ENCODE data around the gene C11orf68.
A peak's percentile ranks its signal among the peaks of the same experiment; 100 is the strongest.
"Not testable (repeated sequence)": the region's sequence is repeated elsewhere in the genome, so short reads cannot be mapped to it uniquely, and the experiment has no call there.

The C11orf68 gene

DNA sequence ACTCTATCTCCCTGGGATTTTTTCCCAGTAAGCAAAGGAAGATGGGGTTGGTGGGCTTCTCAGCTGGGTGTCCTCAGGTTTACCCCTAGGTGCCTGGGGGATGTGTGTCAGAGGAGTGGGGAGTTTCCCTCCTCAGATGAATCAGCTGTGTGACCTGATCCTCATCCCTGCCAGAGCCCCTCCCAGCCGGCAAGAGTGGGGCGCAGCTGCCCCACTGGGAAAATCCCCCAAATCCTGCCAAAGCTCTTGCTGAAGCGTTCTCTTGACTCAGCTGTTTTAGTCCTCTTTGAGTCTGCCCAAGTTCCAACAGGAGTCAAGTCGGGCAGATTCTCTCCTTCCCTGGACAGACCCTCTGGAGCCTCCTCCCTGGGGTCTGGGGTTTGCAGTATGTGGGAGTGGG is 6.0 kb downstream of the C11orf68 start:
- DNase-seq (ENCODE audit: low read depth): no peak

DNA sequence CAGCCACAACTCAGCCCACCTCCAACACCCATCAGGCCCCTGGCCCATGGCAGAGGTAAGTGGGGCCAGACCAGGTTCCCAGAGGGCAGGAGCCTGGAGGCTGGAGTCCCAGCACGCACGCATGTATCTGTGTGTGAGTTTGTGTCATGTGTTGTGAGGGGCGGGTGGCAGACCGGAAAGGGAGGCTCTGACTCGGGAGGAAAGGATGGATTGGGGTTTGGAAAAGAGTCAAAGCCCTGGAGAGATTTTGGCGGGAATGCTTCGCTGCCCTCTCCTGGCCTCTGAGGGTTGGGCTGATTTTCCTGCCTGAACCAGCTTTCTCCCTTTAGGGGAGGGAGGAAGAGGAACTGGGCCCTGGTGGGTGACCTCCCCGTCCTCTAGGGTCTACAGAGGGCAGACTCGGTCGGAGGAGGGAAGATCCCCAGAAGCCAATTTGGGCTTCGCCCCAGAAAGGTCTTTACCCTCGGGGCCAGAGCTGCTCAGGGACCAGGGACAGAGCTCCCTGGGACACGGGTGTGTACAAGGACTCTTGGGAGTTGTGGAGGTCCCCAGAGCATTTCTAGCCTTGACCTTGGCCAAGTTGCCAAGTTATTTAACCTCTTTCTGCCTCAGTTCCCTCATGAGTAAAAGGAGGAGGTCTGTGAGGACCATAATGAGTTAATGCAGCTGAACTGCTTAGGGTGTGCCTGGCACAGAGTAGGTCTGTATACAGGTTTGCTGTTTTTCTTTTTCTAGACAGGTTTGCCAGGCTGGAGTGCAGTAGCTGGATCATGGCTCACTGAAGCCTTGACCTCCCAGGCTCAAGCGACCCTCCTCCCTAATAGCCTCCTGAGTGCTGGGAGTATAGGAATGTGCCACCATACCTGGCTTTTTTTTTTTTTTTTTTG is 6.9 kb downstream of the C11orf68 start:
- no peak for DNase-seq (ENCODE audit: low read depth)

DNA sequence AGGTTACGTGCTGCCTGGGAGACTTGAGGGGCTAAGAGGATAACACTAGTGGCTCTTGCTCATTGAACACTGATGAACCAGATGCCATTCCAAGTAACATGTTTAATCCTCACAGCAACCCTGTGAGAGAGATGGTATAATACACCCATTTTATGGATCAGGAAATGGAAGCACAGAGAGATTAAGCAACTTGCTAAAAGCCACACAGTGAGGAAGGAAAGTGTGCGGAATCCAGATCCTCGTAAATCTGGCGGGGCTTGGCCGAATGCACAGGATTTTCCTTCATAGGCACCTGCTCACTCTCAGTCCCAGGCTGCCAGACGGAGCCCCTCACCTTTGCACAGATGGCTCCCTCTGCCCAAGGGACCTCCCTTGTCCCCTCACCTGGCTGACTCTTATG is 11.0 kb downstream of the C11orf68 start:
- DNase-seq (ENCODE audit: low read depth): no peak

GRCh38 chr11:65906602-65907001 is 12.3 kb downstream of the C11orf68 start:
- no peak for DNase-seq (ENCODE audit: low read depth)

DNA sequence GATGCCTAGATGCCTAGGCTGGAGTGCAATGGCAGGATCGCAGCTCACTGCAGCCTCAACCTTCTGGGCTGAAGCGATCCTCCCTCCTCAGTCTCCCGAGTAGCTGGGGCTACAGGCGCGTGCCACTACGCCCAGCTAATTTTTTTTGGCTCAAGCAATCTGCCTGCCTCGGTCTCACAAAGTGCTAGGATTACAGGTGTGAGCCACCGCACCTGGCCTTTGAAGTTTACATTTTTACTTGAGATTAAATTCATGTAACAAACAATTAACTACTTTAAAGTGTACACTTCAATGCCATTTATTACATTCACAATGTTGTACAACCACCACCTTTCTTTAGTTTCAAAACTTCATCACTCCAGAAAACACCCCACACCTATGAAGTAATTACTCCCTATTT is 15.1 kb downstream of the C11orf68 start:
- no peak for DNase-seq (ENCODE audit: low read depth)

DNA sequence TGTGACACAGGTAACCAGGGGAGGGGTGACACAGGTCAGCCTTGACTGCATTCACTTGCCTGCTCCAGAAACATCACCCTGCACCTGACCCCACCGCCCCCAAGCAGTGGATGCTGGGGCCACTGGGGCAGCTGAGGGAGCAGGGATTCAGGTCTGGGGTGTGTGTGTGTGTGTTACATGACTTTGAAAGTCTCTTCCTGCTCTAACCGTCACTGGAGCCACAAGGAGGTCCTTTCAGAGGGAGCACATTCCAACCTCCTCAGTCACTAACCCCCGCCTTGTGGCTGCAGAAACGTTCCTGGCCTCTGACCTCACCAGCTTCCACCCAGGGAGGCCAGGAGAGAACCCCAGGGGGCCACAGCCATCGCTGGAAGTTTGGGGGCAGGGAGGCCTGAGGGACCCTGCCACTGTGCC is 15.8 kb downstream of the C11orf68 start:
- DNase-seq (ENCODE audit: low read depth): no peak

DNA sequence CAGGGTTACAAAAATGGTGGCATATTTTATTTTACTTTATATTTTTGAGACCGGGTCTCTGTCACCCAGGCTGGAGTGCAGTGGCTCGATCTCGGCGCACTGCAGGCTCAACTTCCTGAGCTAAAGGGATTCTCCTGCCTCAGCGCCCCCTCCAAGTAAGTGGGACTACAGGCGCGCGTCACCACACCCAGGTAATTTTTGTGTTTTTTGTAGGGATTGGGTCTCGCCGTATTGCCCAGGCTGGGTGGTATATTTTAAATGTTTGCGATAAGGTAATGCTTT is 18.0 kb downstream of the C11orf68 start:
- DNase-seq (ENCODE audit: low read depth): no peak

- peak; percentile 89 for DNase-seq (ENCODE audit: low read depth)
Observed at GRCh38 chr11:65900125-65900898, 18.6 kb downstream of the C11orf68 start, which contains the start of gene FOSL1. Gene FOSL1 (minus strand): TSS chr11:65900388. CDS start chr11:65900339, 49 bp downstream.

GRCh38 chr11:65899356-65900124 is 19.3 kb downstream of the C11orf68 start:
- peak; percentile 58 for DNase-seq (ENCODE audit: low read depth)

DNA sequence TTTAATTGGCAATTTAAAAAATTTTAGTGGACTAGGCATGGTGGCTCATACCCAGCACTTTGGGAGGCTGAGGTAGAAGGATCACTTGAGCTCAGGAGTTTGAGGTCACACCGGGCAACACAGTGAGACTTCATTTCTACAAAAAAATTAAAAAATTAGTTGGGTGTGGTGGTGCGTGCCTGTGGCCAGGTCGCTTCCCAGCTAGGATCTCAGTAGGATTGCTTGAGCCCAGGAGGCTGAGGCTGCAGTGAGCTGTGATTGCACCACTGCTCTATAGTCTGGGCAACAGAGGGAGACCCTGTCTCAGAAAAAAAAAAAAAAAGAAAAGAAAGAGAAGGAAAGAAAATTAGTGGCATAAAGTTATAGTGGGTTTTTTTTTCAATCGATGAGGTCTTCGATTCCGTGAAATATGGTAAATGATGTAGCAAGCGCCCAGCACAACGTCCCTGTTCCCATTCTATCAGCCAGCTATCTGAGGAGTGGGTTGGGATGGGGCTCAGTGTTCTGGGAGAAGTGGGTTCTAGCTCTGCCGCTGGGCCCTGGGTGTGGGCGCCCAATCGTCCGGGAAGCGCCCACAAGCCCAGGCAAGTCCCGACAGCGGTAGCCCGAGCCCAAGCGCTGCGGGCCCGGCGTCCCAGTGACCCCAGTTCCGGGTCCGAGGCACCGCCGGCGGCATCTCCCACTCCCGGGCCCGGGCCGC is 20.1 kb downstream of the C11orf68 start:
- DNase-seq (ENCODE audit: low read depth): no peak

DNA sequence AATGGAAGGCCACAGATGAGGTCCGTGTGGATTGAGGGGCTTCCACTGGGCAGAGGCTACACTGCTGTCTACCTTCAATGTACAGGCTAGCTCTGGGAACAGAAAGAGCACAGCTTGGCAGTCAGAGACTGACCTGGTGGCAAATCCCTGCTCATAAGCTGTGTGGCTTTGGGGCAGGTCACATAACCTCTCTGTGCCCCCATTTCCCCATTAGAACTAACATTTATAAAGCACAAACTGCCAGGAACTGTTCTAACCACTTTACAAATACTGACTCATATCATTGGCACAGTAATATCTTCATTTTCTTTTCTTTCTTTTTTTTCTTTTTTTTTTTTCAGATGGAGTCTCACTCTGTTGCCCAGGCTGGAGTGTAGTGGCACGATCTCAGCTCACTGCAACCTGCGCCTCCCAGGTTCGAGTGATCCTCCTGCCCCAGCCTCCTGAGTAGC is 21.8 kb downstream of the C11orf68 start:
- DNase-seq (ENCODE audit: low read depth): no peak

- no peak for DNase-seq (ENCODE audit: low read depth)
Observed at GRCh38 chr11:65896034-65896999, 22.5 kb downstream of the C11orf68 start.

GRCh38 chr11:65895482-65895981 is 23.3 kb downstream of the C11orf68 start:
- no peak for DNase-seq (ENCODE audit: low read depth)

DNA sequence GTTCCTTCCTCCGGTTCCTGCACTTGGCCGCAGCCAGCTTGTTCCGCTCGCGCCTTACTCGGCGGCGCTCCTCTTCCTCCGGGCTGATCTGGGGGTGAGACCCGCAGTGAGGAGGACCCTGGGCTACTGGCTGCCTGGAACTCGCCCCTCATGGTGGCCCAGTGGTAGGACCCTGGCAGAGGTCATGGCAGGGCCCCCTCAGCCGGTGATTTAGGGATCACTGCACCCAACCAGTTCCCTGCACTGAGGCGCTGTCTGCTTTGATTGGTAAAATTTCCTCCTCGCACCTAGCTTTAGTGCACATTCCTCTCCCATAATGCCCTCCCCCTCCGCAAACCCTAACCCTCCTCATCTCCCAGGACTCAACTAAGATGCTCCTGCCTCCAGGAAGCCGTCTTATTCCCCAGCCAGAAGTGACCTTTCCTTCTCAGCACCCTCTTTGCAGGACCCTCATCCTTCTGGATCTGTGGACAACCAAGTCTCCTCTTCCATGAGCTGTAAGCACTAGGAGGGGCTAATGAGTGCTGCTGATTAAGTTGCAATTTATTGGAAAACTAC is 24.7 kb downstream of the C11orf68 start:
- no peak for DNase-seq (ENCODE audit: low read depth)

DNA sequence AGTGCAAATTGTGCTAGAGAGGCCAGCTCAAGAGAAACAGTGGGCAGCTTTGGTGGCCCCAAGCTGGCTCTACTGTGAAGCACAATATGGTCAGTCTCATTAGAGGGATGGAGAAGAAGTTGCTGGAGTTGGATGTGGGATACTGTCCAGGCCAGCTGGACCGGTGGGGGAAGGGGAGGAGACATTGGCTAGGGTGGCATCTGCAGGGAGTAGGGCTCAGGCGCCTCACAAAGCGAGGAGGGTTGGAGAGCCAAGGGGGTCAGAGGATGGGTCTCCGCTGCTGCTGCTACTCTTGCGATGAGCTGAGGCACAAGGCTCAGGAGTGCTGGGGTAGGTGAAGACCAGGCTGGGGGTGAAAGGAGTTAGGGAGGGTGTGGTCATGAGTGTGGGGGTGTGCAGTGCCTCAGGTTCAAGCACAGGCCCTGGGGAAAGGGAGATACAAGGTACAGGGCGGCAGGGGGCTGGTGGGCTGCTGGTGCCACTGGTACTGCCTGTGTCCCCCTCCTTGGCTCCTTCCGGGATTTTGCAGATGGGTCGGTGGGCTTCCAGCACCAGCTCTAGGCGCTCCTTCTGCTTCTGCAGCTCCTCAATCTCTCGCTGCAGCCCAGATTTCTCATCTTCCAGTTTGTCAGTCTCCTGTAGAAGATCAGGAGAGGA is 26.1 kb downstream of the C11orf68 start:
- no peak for DNase-seq (ENCODE audit: low read depth)

DNA sequence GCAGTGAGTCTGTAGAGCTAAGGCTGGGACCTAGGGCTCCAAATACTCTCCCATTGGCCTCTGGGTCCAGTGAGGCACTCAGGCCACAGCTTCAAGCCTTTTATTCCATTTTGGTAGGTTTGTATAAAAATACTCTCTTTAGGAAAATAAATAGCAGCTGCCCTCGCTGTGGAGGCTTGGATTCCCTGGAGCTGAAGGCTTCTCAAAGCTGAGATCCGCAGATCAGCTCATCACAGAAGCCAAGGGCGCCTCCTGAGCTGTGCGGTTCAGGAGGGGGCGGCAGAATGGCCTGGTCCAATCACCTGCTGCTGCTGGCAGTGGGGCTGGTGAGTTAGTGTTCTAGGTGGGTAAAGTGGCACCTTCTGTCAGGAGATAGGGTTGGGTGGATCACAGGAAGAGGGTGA is 26.7 kb downstream of the C11orf68 start:
- not testable (repeated sequence) for DNase-seq (ENCODE audit: low read depth)

- DNase-seq (ENCODE audit: low read depth): no peak
Observed at GRCh38 chr11:65891219-65892136, 27.4 kb downstream of the C11orf68 start.

Measured in stimulated activated CD8-positive, alpha-beta memory T cell treated with anti-CD3 and anti-CD28 coated beads, Interleukin-7, amount 100 ng/mL, for 24 hours (primary cell).